ENCODE data around the gene SLC9A4. TPM values are rescaled to one million over a fixed set of nuclear protein-coding genes. Genes with fewer than 3 reads are reported as not detected.

SLC9A4 gene
- total and polyA plus RNA-seq, 9 donors = 0.10 to 0.13 (median 0.11) TPM; not detected in 5

- Histone ChIP-seq H3K27ac (no peak overlapping the region), H3K9me3 (no peaks in the 10 kb centered on the region), H3K4me1 (ENCODE audit: insufficient read depth) (no peaks in the 10 kb centered on the region), H3K27me3 (no peaks in the 10 kb centered on the region), H3K4me3 (no peak overlapping the region), H3K36me3 (no peaks in the 10 kb centered on the region)
- intact Hi-C loops (cut with DNase I) = no loop called here
- no peak for TF ChIP-seq POLR2A (IDR thresholded peaks at IDR 0.05)
- no peak for TF ChIP-seq CTCF (IDR thresholded peaks at IDR 0.05)
- no peak for TF ChIP-seq EP300 (IDR thresholded peaks at IDR 0.05)
- DNase-seq = no peak
These were observed 19.0 kb downstream of the SLC9A4 start for GRCh38 chr2:102492006-102492405.

- H3K27ac ChIP-seq = no peak overlapping the region
- no peaks in the 10 kb centered on the region for H3K36me3 ChIP-seq
- TF ChIP-seq CTCF (IDR thresholded peaks at IDR 0.05) = no peak
- no peak for TF ChIP-seq EP300 (IDR thresholded peaks at IDR 0.05)
- TF ChIP-seq POLR2A (IDR thresholded peaks at IDR 0.05) = no peak
- WGBS, 3 donors = 75 to 80% (median 78%) methylated on average over 1 of the region's 1 CpG
- no peaks in the 10 kb centered on the region for H3K27me3 ChIP-seq
- no peak for DNase-seq
- intact Hi-C loops (cut with DNase I) = no loop called here
- H3K4me1 ChIP-seq (ENCODE audit: insufficient read depth) = no peaks in the 10 kb centered on the region
- no peak overlapping the region for H3K4me3 ChIP-seq
- H3K9me3 ChIP-seq = no peaks in the 10 kb centered on the region
These were observed 21.5 kb downstream of the SLC9A4 start for GRCh38 chr2:102494570-102494969.

GRCh38 chr2:102498414-102498813 is 25.4 kb downstream of the SLC9A4 start:
- H3K27ac ChIP-seq = no peak overlapping the region
- no peaks in the 10 kb centered on the region for H3K36me3 ChIP-seq
- no peaks in the 10 kb centered on the region for H3K9me3 ChIP-seq
- H3K4me3 ChIP-seq = no peak overlapping the region
- no peaks in the 10 kb centered on the region for H3K27me3 ChIP-seq
- TF ChIP-seq EP300 (IDR thresholded peaks at IDR 0.05) (no peak), CTCF (IDR thresholded peaks at IDR 0.05) (no peak), POLR2A (IDR thresholded peaks at IDR 0.05) (no peak)
- 83 to 93% (median 87%) methylated on average over 2 of the region's 2 CpGs for WGBS, 3 donors
- no peak for DNase-seq
- intact Hi-C loops (cut with DNase I) = no loop called here
- H3K4me1 ChIP-seq (ENCODE audit: insufficient read depth) = no peaks in the 10 kb centered on the region

GRCh38 chr2:102499558-102499957 is 26.5 kb downstream of the SLC9A4 start:
- TF ChIP-seq POLR2A (IDR thresholded peaks at IDR 0.05) = no peak
- TF ChIP-seq EP300 (IDR thresholded peaks at IDR 0.05) = no peak
- TF ChIP-seq CTCF (IDR thresholded peaks at IDR 0.05) = no peak
- 56 to 72% (median 67%) methylated on average over 1 of the region's 1 CpG for WGBS, 3 donors

GRCh38 chr2:102502576-102502975 is 29.6 kb downstream of the SLC9A4 start:
- Histone ChIP-seq H3K4me1 (ENCODE audit: insufficient read depth) (no peaks in the 10 kb centered on the region), H3K27me3 (no peaks in the 10 kb centered on the region), H3K27ac (no peak overlapping the region), H3K4me3 (no peak overlapping the region), H3K9me3 (no peaks in the 10 kb centered on the region), H3K36me3 (no peaks in the 10 kb centered on the region)
- TF ChIP-seq POLR2A (IDR thresholded peaks at IDR 0.05) = no peak
- no peak for TF ChIP-seq CTCF (IDR thresholded peaks at IDR 0.05)
- no peak for TF ChIP-seq EP300 (IDR thresholded peaks at IDR 0.05)
- DNase-seq = no peak
- intact Hi-C loops (cut with DNase I) = no loop called here
- WGBS, 3 donors = 72 to 85% (median 79%) methylated on average over 8 of the region's 8 CpGs

More at GRCh38 chr2:102499558-102499957, 26.5 kb downstream of the SLC9A4 start:
- intact Hi-C loops (cut with DNase I) = no loop called here
- H3K27me3 ChIP-seq = no peaks in the 10 kb centered on the region
- no peak overlapping the region for H3K4me3 ChIP-seq
- H3K27ac ChIP-seq = no peak overlapping the region
- H3K9me3 ChIP-seq = no peaks in the 10 kb centered on the region
- H3K36me3 ChIP-seq = no peaks in the 10 kb centered on the region
- DNase-seq = no peak
- H3K4me1 ChIP-seq (ENCODE audit: insufficient read depth) = no peaks in the 10 kb centered on the region

Measured in ovary (tissue), 9 donors.